HG02678 (cell line): ENCODE data around the gene NDE1.
"Not testable (repeated sequence)": the region's sequence is repeated elsewhere in the genome, so short reads cannot be mapped to it uniquely, and the experiment has no call there.

Experiments used
- ATAC-seq: cut with Tn5 transposase; IDR thresholded peaks from one replicate; pipeline ENCODE4 v1.9.1; 2021; ENCODE audit warnings: mild to moderate bottlenecking, moderate library complexity; ENCODE audit not compliant: unreplicated experiment

Gene NDE1

GRCh38 chr16:15650019-15650697 is at the start of gene NDE1:
NDE1 (plus strand) TSS chr16:15650245; CDS start chr16:15664779, 14,534 bp downstream.
- ATAC-seq: peak; percentile 83

- ATAC-seq: no peak
These were observed 48.7 kb upstream of the NDE1 start for GRCh38 chr16:15601212-15601879.

GRCh38 chr16:15602285-15603044 is 47.6 kb upstream of the NDE1 start:
- ATAC-seq: no peak

GRCh38 chr16:15604460-15605440 is 45.3 kb upstream of the NDE1 start:
- no peak for ATAC-seq

- ATAC-seq: no peak
These were observed 44.1 kb upstream of the NDE1 start for GRCh38 chr16:15605839-15606517.

GRCh38 chr16:15606518-15607220 is 43.4 kb upstream of the NDE1 start:
- ATAC-seq: no peak

- not testable (repeated sequence) for ATAC-seq
These were observed 42.8 kb upstream of the NDE1 start for GRCh38 chr16:15607221-15607699.

- ATAC-seq: no peak
These were observed 42.2 kb upstream of the NDE1 start for GRCh38 chr16:15607700-15608396.

- ATAC-seq: no peak
These were observed 41.4 kb upstream of the NDE1 start for GRCh38 chr16:15608398-15609285.

- ATAC-seq: no peak
These were observed 40.8 kb upstream of the NDE1 start for GRCh38 chr16:15609286-15609649.

GRCh38 chr16:15610369-15610871 is 39.6 kb upstream of the NDE1 start:
- ATAC-seq: no peak

GRCh38 chr16:15611610-15612009 is 38.4 kb upstream of the NDE1 start:
- ATAC-seq: no peak

GRCh38 chr16:15613676-15614075 is 36.4 kb upstream of the NDE1 start:
- no peak for ATAC-seq

GRCh38 chr16:15616012-15616411 is 34.0 kb upstream of the NDE1 start:
- ATAC-seq: no peak

GRCh38 chr16:15616475-15617165 is 33.4 kb upstream of the NDE1 start:
- no peak for ATAC-seq

- no peak for ATAC-seq
These were observed 32.1 kb upstream of the NDE1 start for GRCh38 chr16:15617901-15618300.

- ATAC-seq: no peak
These were observed 31.7 kb upstream of the NDE1 start for GRCh38 chr16:15618392-15618791.
